ENCODE measurements around the gene LAMA4.

- TF ChIP-seq CTCF (IDR thresholded peaks at IDR 0.05), result no peak
- TF ChIP-seq POLR2A (IDR thresholded peaks at IDR 0.05), result no peak
Observed at GRCh38 chr6:112096901-112097300, 157.5 kb downstream of the LAMA4 start.
